H9 (cell line): ENCODE measurements around the gene SLC25A22. TPM values are rescaled to one million over a fixed set of nuclear protein-coding genes. Genes with fewer than 3 reads are reported as not detected.

ENCODE experiments used
- DNase-seq: peaks from one replicate; pipeline ENCODE4 v3.0.0-alpha.2; 2017
- H2AFZ ChIP-seq: one replicate; pipeline ENCODE4 v1.6.1; 2013; ENCODE audit warnings: mild to moderate bottlenecking, low read length, control low read depth, moderate library complexity
- H2AK5ac ChIP-seq: 2 replicates; pipeline ENCODE4 v1.6.1; 2013; ENCODE audit warnings: low read length, control low read depth, mixed read lengths; ENCODE audit not compliant: insufficient read length
- H2BK120ac ChIP-seq: one replicate; pipeline ENCODE4 v1.6.1; 2013; ENCODE audit warnings: low read depth, mild to moderate bottlenecking, low read length, control low read depth, inconsistent platforms; ENCODE audit not compliant: poor library complexity, severe bottlenecking
- H2BK12ac ChIP-seq: 2 replicates; pipeline ENCODE4 v1.6.1; 2013; ENCODE audit warnings: low read length, control low read depth, mixed read lengths, low read depth; ENCODE audit not compliant: insufficient read length
- H2BK15ac ChIP-seq: 2 replicates; pipeline ENCODE4 v1.6.1; 2013; ENCODE audit warnings: low read depth, low read length, control low read depth
- H2BK20ac ChIP-seq: one replicate; pipeline ENCODE4 v1.6.1; 2013; ENCODE audit warnings: low read depth, mild to moderate bottlenecking, low read length, control low read depth, inconsistent platforms; ENCODE audit not compliant: poor library complexity, severe bottlenecking
- H2BK5ac ChIP-seq: 2 replicates; pipeline ENCODE4 v1.6.1; 2013; ENCODE audit warnings: low read length, control low read depth, mixed read lengths; ENCODE audit not compliant: insufficient read length
- H3K14ac ChIP-seq: 2 replicates; pipeline ENCODE4 v1.6.1; 2013; ENCODE audit warnings: low read length, control low read depth; ENCODE audit not compliant: insufficient read depth
- H3K18ac ChIP-seq: 2 replicates; pipeline ENCODE4 v1.6.1; 2013; ENCODE audit warnings: low read depth, mild to moderate bottlenecking, mixed read lengths, low read length, control low read depth; ENCODE audit not compliant: insufficient read length
- H3K23ac ChIP-seq: 2 replicates; pipeline ENCODE4 v1.6.1; 2013; ENCODE audit warnings: low read length, control low read depth, mixed read lengths, low read depth; ENCODE audit not compliant: insufficient read length
- H3K23me2 ChIP-seq: 2 replicates; pipeline ENCODE4 v1.6.1; 2013; ENCODE audit warnings: low read depth, mild to moderate bottlenecking, mixed read lengths, low read length, control low read depth; ENCODE audit not compliant: insufficient read length, poor library complexity, severe bottlenecking
- H3K27ac ChIP-seq: 2 replicates; pipeline ENCODE4 v1.5.1; 2013; ENCODE audit warnings: low read length, control low read depth, mixed read lengths, low read depth; ENCODE audit not compliant: insufficient read length
- H3K27me3 ChIP-seq: 2 replicates; pipeline ENCODE4 v1.6.1; 2013; ENCODE audit warnings: low read length, control low read depth, inconsistent platforms; ENCODE audit not compliant: insufficient read depth
- H3K4ac ChIP-seq: 2 replicates; pipeline ENCODE4 v1.6.1; 2013; ENCODE audit warnings: low read depth, mild to moderate bottlenecking, control low read depth, inconsistent platforms, low read length, moderate library complexity
- H3K4me1 ChIP-seq: 2 replicates; pipeline ENCODE4 v1.6.1; 2013; ENCODE audit warnings: low read length, control low read depth, inconsistent platforms; ENCODE audit not compliant: insufficient read depth
- H3K4me2 ChIP-seq: 2 replicates; pipeline ENCODE4 v1.6.1; 2013; ENCODE audit warnings: low read length, control low read depth, mixed read lengths; ENCODE audit not compliant: insufficient read length, insufficient read depth
- H3K56ac ChIP-seq: 2 replicates; pipeline ENCODE4 v1.6.1; 2013; ENCODE audit warnings: low read depth, mild to moderate bottlenecking, mixed read lengths, low read length, control low read depth; ENCODE audit not compliant: insufficient read length
- H3K79me1 ChIP-seq: 2 replicates; pipeline ENCODE4 v1.6.1; 2013; ENCODE audit warnings: low read depth, mild to moderate bottlenecking, moderate library complexity, low read length, control low read depth, inconsistent platforms; ENCODE audit not compliant: insufficient read depth, poor library complexity, severe bottlenecking
- H3K79me2 ChIP-seq: 2 replicates; pipeline ENCODE4 v1.6.1; 2013; ENCODE audit warnings: low read length, control low read depth, inconsistent platforms; ENCODE audit not compliant: insufficient read depth
- H3K9ac ChIP-seq: 2 replicates; pipeline ENCODE4 v1.6.1; 2013; ENCODE audit warnings: low read length, control low read depth, mixed read lengths; ENCODE audit not compliant: insufficient read length; ENCODE audit errors: extremely low read depth
- H3K9me3 ChIP-seq: one replicate; pipeline ENCODE4 v1.6.1; 2013; ENCODE audit warnings: low read depth, low read length, inconsistent platforms; ENCODE audit not compliant: control insufficient read depth
- H3T11ph ChIP-seq: one replicate; pipeline ENCODE4 v1.6.1; 2013; ENCODE audit warnings: mild to moderate bottlenecking, low read length, control low read depth, inconsistent platforms
- H4K20me1 ChIP-seq: one replicate; pipeline ENCODE4 v1.6.1; 2013; ENCODE audit not compliant: control insufficient read depth, insufficient read length, insufficient read depth
- H4K5ac ChIP-seq: 2 replicates; pipeline ENCODE4 v1.6.1; 2013; ENCODE audit warnings: low read depth, mild to moderate bottlenecking, mixed read lengths, low read length, control low read depth; ENCODE audit not compliant: insufficient read length
- H4K8ac ChIP-seq: replicated peaks from 2 replicates; pipeline ENCODE4 v1.6.1; 2013; ENCODE audit warnings: low read length, control low read depth, mixed read lengths, low read depth; ENCODE audit not compliant: insufficient read length
- H4K91ac ChIP-seq: 2 replicates; pipeline ENCODE4 v1.6.1; 2013; ENCODE audit warnings: low read depth, mild to moderate bottlenecking, moderate library complexity, mixed read lengths, low read length, control low read depth; ENCODE audit not compliant: insufficient read length
- H3K27ac Mint-ChIP-seq, 3 experiments: 2 replicates in 2 of 3; 3 replicates in 1 of 3; pipeline ENCODE4 v1.8.0; 2020 to 2021; ENCODE audit warnings: mixed read lengths in 3 of 3, mild to moderate bottlenecking in 1 of 3, moderate library complexity in 1 of 3
- H3K27me3 Mint-ChIP-seq: 2 replicates; pipeline ENCODE4 v1.8.0; 2021; ENCODE audit warnings: low read depth, mild to moderate bottlenecking, moderate library complexity, mixed read lengths
- H3K36me3 Mint-ChIP-seq, 3 experiments: 2 replicates in 2 of 3; 3 replicates in 1 of 3; pipeline ENCODE4 v1.8.0; 2020 to 2021; ENCODE audit warnings: low read depth in 3 of 3, mixed read lengths in 3 of 3; ENCODE audit not compliant: insufficient read depth in 1 of 3
- H3K4me1 Mint-ChIP-seq, 2 experiments: 2 replicates each; pipeline ENCODE4 v1.8.0; 2020; ENCODE audit warnings: mixed read lengths in 2 of 2
- H3K4me3 Mint-ChIP-seq, 2 experiments: 2 replicates in 1 of 2; 3 replicates in 1 of 2; pipeline ENCODE4 v1.8.0; 2020 to 2021; ENCODE audit warnings: mild to moderate bottlenecking in 2 of 2, mixed read lengths in 2 of 2, moderate library complexity in 1 of 2
- H3K9me3 Mint-ChIP-seq, 2 experiments: 2 replicates in 1 of 2; 3 replicates in 1 of 2; pipeline ENCODE4 v1.8.0; 2020; ENCODE audit warnings: mild to moderate bottlenecking in 2 of 2, mixed read lengths in 2 of 2, moderate library complexity in 1 of 2
- WGBS: extraction: QIAGEN DNeasy Blood & Tissue Kit; methylation state at CpG from one replicate; pipeline ENCODE4 v1.1.7; 2013; ENCODE audit warnings: missing lambda C conversion rate, low lambda C conversion rate, mixed read lengths; ENCODE audit not compliant: insufficient read length; ENCODE audit errors: extremely low coverage; 5-methylcytosine and 5-hydroxymethylcytosine counted together
- total RNA-seq: library from RNA; stranded (reverse); gene quantifications from 2 replicates; pipeline ENCODE4 v1.2.1, GENCODE V29; 2021
- TF ChIP-seq, protein P1 (sequence below): fragments of 200-600 bp; sonication (generic); conservative IDR thresholded peaks from 3 replicates; pipeline ENCODE4 v1.8.0; 2021; ENCODE audit warnings: antibody characterized with exemption, mild to moderate bottlenecking

The SLC25A22 gene
- total RNA-seq, 1 experiment from 2014 or later: 51.9 TPM

DNA sequence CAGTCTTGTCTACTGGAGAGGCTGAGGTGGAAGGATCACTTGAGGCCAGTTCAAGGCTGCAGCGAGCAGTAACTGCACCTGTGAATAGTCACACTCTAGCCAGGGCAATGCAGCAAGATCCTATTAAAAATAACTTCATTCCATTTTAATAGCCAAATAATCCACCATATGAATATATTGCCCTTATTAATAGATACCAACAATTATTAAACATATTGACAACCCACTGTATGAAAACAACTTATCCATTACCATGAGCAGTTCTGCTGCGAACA lies 31.2 kb downstream of the SLC25A22 start:
- Histone ChIP-seq H3K56ac (no peak overlapping the region), H2BK12ac (no peak overlapping the region), H3K4me2 (no peak overlapping the region), H3K18ac (no peak overlapping the region), H2BK120ac (no peak overlapping the region), H3K79me2 (no peaks in the 10 kb centered on the region), H3K9me3 (no peaks in the 10 kb centered on the region), H4K8ac (no peak overlapping the region), H2BK20ac (no peak overlapping the region), H2BK15ac (no peak overlapping the region), H2BK5ac (no peak overlapping the region), H3K23ac (no peak overlapping the region), H3K9ac (no peak overlapping the region), H2AFZ (no peak overlapping the region), H3K4ac (no peak overlapping the region), H4K20me1 (no peaks in the 10 kb centered on the region), H3K14ac (no peak overlapping the region; the same call in 1 of the 2 replicates), H3K4me1 (no peaks in the 10 kb centered on the region), H4K5ac (no peak overlapping the region), H3K27ac (no peak overlapping the region), H3T11ph (no peak overlapping the region), H3K27me3 (no peaks in the 10 kb centered on the region), H4K91ac (no peak overlapping the region), H2AK5ac (no peak overlapping the region), H3K23me2 (no peaks in the 10 kb centered on the region), H3K79me1 (no peaks in the 10 kb centered on the region)
- Mint-ChIP-seq H3K27me3 (no peaks in the 10 kb centered on the region), H3K9me3 (no peaks in the 10 kb centered on the region), H3K4me1 (peaks cover 11 to 15% of the 10 kb centered on the region in 2 experiments), H3K4me3 (no peak overlapping the region), H3K36me3 (peaks cover 15 to 62% (median 58%) of the 10 kb centered on the region in 3 experiments; a peak in 6 of 7 replicates), H3K27ac (peak overlapping the region in 2 of 3 experiments; percentile 33 to 70; a peak in 3 of 7 replicates)
- no peak for DNase-seq
- TF ChIP-seq, protein P1, sequence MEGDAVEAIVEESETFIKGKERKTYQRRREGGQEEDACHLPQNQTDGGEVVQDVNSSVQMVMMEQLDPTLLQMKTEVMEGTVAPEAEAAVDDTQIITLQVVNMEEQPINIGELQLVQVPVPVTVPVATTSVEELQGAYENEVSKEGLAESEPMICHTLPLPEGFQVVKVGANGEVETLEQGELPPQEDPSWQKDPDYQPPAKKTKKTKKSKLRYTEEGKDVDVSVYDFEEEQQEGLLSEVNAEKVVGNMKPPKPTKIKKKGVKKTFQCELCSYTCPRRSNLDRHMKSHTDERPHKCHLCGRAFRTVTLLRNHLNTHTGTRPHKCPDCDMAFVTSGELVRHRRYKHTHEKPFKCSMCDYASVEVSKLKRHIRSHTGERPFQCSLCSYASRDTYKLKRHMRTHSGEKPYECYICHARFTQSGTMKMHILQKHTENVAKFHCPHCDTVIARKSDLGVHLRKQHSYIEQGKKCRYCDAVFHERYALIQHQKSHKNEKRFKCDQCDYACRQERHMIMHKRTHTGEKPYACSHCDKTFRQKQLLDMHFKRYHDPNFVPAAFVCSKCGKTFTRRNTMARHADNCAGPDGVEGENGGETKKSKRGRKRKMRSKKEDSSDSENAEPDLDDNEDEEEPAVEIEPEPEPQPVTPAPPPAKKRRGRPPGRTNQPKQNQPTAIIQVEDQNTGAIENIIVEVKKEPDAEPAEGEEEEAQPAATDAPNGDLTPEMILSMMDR: no peak
- no CpG with 5 or more reads among the region's 2 CpGs for WGBS
